Activated B cell treated with CpG ODN at 0.5 μM for 24 hours (primary cell): ENCODE data around the gene RAB7A. TPM values are rescaled to one million over a fixed set of nuclear protein-coding genes. Genes with fewer than 3 reads are reported as not detected.

Experiments used
- ATAC-seq: fragments of 200-7000 bp; cut with Tn5 transposase; one replicate; pipeline ENCODE4 v1.10.0; 2021; ENCODE audit warnings: low read depth, mild to moderate bottlenecking, moderate library complexity
- CTCF ChIA-PET: fragments of 350-600 bp; sonication (Branson Sonifier 250); formaldehyde crosslinking; loops from one replicate; lab custom pipeline; 2021; ENCODE audit warnings: antibody characterized with exemption; lab: Charles Lee
- POLR2A ChIA-PET: fragments of 350-600 bp; sonication (Branson Sonifier 250); formaldehyde crosslinking; loops from one replicate; lab custom pipeline; 2021; ENCODE audit warnings: antibody characterized with exemption; lab: Charles Lee
- DNase-seq: peaks from one replicate; pipeline ENCODE4 v3.0.0; 2022
- H3K27ac Mint-ChIP-seq: one replicate; pipeline ENCODE4 v1.8.0; 2020; ENCODE audit warnings: mixed read lengths
- H3K27me3 Mint-ChIP-seq: one replicate; pipeline ENCODE4 v1.8.0; 2021; ENCODE audit warnings: mixed read lengths
- H3K36me3 Mint-ChIP-seq: one replicate; pipeline ENCODE4 v1.8.0; 2021; ENCODE audit warnings: low read depth, mixed read lengths
- H3K4me1 Mint-ChIP-seq: one replicate; pipeline ENCODE4 v1.8.0; 2021; ENCODE audit warnings: mixed read lengths
- H3K4me3 Mint-ChIP-seq: one replicate; pipeline ENCODE4 v1.8.0; 2020; ENCODE audit warnings: mild to moderate bottlenecking, mixed read lengths
- H3K9me3 Mint-ChIP-seq: one replicate; pipeline ENCODE4 v1.8.0; 2020; ENCODE audit warnings: mixed read lengths
- CTCF ChIP-seq: fragments of 200-600 bp; IDR thresholded peaks from one replicate; pipeline ENCODE4 v1.8.0; 2022; ENCODE audit warnings: antibody characterized with exemption, mild to moderate bottlenecking
- intact Hi-C: fragments of 100-400 bp; cut with micrococcal nuclease; formaldehyde crosslinking; loops from one replicate; pipeline ENCODE4 v1.15.1; 2024
- total RNA-seq: library from RNA; stranded (reverse); gene quantifications from 2 replicates; pipeline ENCODE4 v1.2.3, GENCODE V29; 2022

Gene RAB7A
- total RNA-seq, 1 donor from 2014 or later: 169 TPM

GRCh38 chr3:128786434-128787020 lies 60.5 kb downstream of the RAB7A start:
- intact Hi-C loops: loop anchor here (1.0 to 2.0 kb wide), 2 partner anchors 9 to 106 kb away; no protein-coding TSS in a partner anchor
- CTCF ChIA-PET: interaction anchor here (0.7 to 3.0 kb wide), 2 partner anchors 106 to 131 kb away, joined by 3 to 17 read pairs; no protein-coding TSS in a partner anchor
- Mint-ChIP-seq H3K4me3 (no peak overlapping the region), H3K9me3 (no peaks in the 10 kb centered on the region), H3K4me1 (peaks cover 93% of the 10 kb centered on the region), H3K27ac (peak overlapping the region; percentile 7), H3K27me3 (no peaks in the 10 kb centered on the region), H3K36me3 (no peaks in the 10 kb centered on the region)
- TF ChIP-seq CTCF: no peak
- DNase-seq (no peak), ATAC-seq (no peak)
- POLR2A ChIA-PET: no interaction called here

DNA sequence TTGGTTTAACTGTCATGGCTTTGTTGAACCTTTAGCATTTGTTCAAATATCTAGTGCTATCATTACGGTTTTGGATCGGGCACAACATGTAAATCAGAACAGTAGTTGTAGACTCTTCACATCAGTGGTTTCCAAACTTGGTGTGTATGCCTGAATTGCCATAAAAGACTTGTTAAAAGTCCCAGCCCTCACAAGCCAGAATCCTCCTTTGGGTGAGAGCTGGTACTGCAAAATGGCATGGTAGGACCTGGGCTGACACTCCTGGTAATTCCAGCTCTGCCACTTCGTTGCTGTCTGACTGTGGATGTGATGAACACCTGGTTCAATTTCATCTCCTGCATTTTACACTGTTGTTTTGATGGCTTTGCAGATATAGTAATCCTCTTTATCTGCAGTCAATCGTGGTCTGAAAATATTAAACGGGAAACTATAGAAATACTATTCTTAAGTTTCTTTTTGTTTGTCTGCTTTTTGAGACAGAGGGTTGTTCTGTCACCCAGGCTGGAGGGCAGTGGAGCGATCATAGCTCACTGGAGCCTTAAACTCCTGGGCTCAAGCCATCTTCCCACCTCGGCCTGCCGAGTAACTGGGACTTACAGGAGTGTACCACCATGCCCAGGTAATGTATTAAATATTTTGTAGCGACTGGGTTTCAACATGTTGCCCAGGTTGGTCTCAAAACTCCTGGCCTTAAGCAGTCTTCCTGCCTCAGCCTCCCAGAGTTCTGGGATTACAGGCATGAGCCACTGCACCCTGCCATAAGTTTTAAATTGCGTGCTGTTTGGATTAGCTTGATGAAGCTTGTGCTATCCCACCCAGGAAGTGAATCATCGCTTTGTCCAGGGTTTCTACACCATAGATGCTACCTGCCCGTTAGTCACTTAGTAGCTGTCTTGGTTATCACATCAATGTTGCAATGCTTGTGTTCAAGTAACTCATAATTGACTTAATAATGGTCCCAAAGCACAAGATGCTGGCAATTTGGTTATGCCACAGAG lies 61.6 kb downstream of the RAB7A start:
- POLR2A ChIA-PET: interaction anchor here (0.9 to 1.5 kb wide), 3 partner anchors 62 to 170 kb away, joined by 3 to 6 read pairs (median 6); partner anchors contain the start of gene RAB7A
- ATAC-seq: peak; percentile 86
- peak overlapping the region; percentile 62 for H3K27ac Mint-ChIP-seq

GRCh38 chr3:128788268-128788869 lies 62.4 kb downstream of the RAB7A start:
- DNase-seq: no peak
- ChIA-PET CTCF (interaction anchor here (0.6 to 3.0 kb wide), 4 partner anchors 64 to 171 kb away, joined by 3 to 17 read pairs (median 4); no protein-coding TSS in a partner anchor), POLR2A (interaction anchor here (0.9 to 1.5 kb wide), 5 partner anchors 63 to 171 kb away, joined by 3 to 12 read pairs (median 6); partner anchors contain the start of gene RAB7A)
- Mint-ChIP-seq H3K4me3 (peak overlapping the region; percentile 3), H3K27me3 (no peaks in the 10 kb centered on the region), H3K4me1 (peaks cover 95% of the 10 kb centered on the region), H3K27ac (peak overlapping the region; percentile 90), H3K36me3 (no peaks in the 10 kb centered on the region), H3K9me3 (no peaks in the 10 kb centered on the region)
- no peak for ATAC-seq
- intact Hi-C loops: loop anchor here (2.0 kb wide), 1 partner anchor 16 kb away; no protein-coding TSS in a partner anchor
- TF ChIP-seq CTCF: no peak

More for the DNA sequence above, 61.6 kb downstream of the RAB7A start:
- no peak for DNase-seq
- no peak for TF ChIP-seq CTCF
- H3K4me3 Mint-ChIP-seq: no peak overlapping the region
- no peaks in the 10 kb centered on the region for H3K9me3 Mint-ChIP-seq
- no peaks in the 10 kb centered on the region for H3K36me3 Mint-ChIP-seq
- H3K4me1 Mint-ChIP-seq: peaks cover 96% of the 10 kb centered on the region
- CTCF ChIA-PET: interaction anchor here (0.7 to 3.0 kb wide), 4 partner anchors 63 to 170 kb away, joined by 3 to 17 read pairs (median 4); no protein-coding TSS in a partner anchor
- H3K27me3 Mint-ChIP-seq: no peaks in the 10 kb centered on the region
- intact Hi-C loops: loop anchor here (1.0 to 2.0 kb wide), 3 partner anchors 8 to 107 kb away; no protein-coding TSS in a partner anchor

DNA sequence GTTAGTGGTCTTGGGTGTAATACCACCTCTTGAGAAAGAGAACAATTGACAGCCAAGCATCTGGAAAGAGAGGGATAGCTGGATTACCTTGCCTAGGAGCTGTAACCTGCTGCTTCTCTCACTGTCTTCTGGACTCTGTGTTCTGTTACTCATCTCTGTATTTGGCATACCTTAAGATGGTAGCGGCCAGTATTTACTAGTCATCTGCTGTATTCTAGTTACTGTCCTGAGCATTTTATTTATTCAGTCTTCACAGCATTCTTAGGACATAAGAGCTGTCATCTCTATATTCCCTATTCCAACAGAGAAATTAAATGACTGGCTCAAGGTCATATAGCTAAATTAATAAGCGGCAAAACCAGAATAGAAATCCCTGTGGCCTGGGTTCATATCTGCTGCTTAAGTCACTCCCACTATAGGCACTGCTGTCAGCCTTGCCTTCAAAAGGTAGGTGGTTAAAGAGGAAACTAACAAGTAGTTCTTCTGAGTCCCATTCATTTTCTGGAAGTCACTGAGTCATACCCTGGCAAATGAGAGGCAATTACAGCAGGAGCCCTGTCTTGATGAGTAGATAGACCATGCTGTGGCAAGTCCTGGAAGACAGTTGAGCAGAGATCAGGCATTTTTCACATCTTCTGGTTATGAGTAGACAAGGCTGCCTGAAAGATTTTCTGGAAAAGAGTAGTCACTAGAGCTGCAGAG lies 68.2 kb downstream of the RAB7A start:
- H3K9me3 Mint-ChIP-seq: no peaks in the 10 kb centered on the region
- TF ChIP-seq CTCF: no peak
- intact Hi-C loops: loop anchor here (2.0 kb wide), 1 partner anchor 67 kb away; the partner anchor contains the start of gene RAB7A
- H3K4me3 Mint-ChIP-seq: no peak overlapping the region
- H3K27ac Mint-ChIP-seq: no peak overlapping the region
- no peak for DNase-seq
- no peaks in the 10 kb centered on the region for H3K27me3 Mint-ChIP-seq
- ChIA-PET POLR2A (interaction anchor here (1.6 to 2.4 kb wide), 2 partner anchors 113 to 177 kb away, joined by 5 to 17 read pairs; no protein-coding TSS in a partner anchor), CTCF (interaction anchor here (0.8 to 4.9 kb wide), 9 partner anchors 9 to 177 kb away, joined by 3 to 79 read pairs (median 8); partner anchors contain the start of genes ACAD9 and RAB7A)
- peaks cover 58% of the 10 kb centered on the region for H3K4me1 Mint-ChIP-seq
- peaks cover 37% of the 10 kb centered on the region for H3K36me3 Mint-ChIP-seq
- no peak for ATAC-seq
